DND-41 (cell line): Measurements from ENCODE around the gene GPC6.

Experiments
- CTCF ChIP-seq: IDR thresholded peaks from 2 replicates; pipeline ENCODE4 v1.5.1; 2012; ENCODE audit warnings: borderline replicate concordance, low read length, moderate library complexity, mild to moderate bottlenecking; ENCODE audit not compliant: poor library complexity, severe bottlenecking; ENCODE audit errors: extremely low read depth
- EZH2 ChIP-seq: IDR thresholded peaks from 3 replicates; pipeline ENCODE4 v1.6.1; 2012; ENCODE audit warnings: borderline replicate concordance, low read depth, mild to moderate bottlenecking, moderate library complexity, low read length, inconsistent platforms; ENCODE audit not compliant: severe bottlenecking

- TF ChIP-seq EZH2 (no peak), CTCF (no peak)
Measured at GRCh38 chr13:93292366-93292765, 65.8 kb downstream of the GPC6 start.
